ENCODE results near the gene HAO1.

DNA sequence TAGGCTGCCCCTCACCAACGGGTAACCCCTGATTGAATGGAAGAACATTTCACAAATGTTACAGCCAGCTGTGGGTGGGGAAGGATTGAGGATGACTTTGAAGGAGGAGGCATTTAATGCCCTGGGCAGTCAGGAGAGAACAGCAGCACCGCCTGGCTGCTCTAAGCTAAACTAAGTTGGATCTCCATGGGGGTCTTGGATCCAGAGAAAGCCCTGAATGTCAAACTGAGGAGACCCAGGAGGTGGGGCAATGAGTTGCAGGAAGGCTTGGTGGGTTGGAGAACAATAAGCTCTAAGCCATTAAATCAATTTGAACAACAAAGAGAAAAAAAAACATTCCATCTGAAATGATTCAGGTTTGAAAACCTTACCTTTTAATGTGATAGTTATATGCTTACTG is 43.9 kb upstream of the HAO1 start:
- TF ChIP-seq, protein P1, sequence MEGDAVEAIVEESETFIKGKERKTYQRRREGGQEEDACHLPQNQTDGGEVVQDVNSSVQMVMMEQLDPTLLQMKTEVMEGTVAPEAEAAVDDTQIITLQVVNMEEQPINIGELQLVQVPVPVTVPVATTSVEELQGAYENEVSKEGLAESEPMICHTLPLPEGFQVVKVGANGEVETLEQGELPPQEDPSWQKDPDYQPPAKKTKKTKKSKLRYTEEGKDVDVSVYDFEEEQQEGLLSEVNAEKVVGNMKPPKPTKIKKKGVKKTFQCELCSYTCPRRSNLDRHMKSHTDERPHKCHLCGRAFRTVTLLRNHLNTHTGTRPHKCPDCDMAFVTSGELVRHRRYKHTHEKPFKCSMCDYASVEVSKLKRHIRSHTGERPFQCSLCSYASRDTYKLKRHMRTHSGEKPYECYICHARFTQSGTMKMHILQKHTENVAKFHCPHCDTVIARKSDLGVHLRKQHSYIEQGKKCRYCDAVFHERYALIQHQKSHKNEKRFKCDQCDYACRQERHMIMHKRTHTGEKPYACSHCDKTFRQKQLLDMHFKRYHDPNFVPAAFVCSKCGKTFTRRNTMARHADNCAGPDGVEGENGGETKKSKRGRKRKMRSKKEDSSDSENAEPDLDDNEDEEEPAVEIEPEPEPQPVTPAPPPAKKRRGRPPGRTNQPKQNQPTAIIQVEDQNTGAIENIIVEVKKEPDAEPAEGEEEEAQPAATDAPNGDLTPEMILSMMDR (IDR thresholded peaks at IDR 0.05) = no peak
- no peak for TF ChIP-seq POLR2A (IDR thresholded peaks at IDR 0.05)

All from uterus (tissue), 2 donors.